Measurements from ENCODE around the gene SENP5.
"Not testable (repeated sequence)": the region's sequence is repeated elsewhere in the genome, so short reads cannot be mapped to it uniquely, and the experiment has no call there.

Gene SENP5

DNA sequence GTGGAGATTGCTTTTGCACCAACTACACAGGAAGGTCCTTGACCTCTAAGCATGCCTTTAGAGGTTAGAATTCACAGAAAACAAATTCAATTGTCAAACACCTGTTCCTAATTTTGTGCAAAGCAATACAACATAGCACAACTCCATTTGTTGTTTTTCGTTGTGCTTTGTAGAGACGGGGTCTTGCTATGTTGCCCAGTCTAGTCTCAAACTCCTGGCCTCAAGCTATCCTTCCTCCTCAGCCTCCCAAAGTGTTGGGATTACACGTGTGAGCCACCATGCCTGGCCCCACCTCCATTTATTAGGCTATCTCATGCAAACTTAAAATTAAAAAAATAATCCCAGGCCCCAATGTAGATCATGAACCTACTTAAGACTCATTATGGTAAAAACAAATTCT is 68.6 kb downstream of the SENP5 start:
- no peak overlapping the region for H3K4me3 ChIP-seq (ENCODE audit: low read depth, low read length)
- TF ChIP-seq, protein P1, sequence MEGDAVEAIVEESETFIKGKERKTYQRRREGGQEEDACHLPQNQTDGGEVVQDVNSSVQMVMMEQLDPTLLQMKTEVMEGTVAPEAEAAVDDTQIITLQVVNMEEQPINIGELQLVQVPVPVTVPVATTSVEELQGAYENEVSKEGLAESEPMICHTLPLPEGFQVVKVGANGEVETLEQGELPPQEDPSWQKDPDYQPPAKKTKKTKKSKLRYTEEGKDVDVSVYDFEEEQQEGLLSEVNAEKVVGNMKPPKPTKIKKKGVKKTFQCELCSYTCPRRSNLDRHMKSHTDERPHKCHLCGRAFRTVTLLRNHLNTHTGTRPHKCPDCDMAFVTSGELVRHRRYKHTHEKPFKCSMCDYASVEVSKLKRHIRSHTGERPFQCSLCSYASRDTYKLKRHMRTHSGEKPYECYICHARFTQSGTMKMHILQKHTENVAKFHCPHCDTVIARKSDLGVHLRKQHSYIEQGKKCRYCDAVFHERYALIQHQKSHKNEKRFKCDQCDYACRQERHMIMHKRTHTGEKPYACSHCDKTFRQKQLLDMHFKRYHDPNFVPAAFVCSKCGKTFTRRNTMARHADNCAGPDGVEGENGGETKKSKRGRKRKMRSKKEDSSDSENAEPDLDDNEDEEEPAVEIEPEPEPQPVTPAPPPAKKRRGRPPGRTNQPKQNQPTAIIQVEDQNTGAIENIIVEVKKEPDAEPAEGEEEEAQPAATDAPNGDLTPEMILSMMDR (IDR thresholded peaks at IDR 0.05; ENCODE audit: borderline replicate concordance, insufficient read depth, low read depth, low read length) = no peak

DNA sequence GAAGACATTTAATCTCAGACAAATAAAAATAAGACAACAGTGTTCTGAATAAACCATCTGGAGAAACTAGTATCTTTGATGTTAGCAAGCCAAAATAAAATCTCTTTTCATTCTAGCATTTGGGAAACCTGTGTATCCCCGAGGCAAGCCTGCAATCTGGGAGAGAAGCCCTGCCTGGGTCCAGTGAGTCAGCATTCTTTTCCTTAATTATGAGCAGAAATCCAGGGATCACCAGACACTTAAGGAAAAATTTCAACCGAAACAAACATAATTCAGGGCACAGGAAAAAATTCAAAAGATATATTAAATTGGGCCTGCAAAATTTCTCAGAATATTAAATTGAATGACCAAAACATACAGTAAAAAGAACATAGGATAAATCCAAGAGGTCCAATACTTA is 70.4 kb downstream of the SENP5 start:
- TF ChIP-seq, protein P1 (IDR thresholded peaks at IDR 0.05; ENCODE audit: borderline replicate concordance, insufficient read depth, low read depth, low read length) = no peak
- H3K4me3 ChIP-seq (ENCODE audit: low read depth, low read length) = no peak overlapping the region

DNA sequence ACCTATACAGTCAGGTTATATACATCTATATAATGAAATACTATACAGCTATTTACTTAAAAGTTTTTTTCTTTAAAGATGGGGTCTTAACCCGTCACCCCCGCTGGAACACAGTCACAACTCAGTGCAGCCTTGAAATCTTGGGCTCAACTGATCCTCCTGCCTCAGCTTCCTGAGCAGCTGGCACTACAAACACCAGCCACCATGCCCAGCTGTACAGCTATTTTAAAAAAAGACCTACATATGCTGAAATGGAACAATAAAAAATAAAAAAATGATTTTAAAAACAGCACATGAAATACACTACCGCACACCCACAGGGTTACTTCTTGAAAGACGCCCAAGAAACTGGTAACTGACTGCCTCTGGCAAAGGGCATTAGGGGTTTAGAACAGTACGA is 70.9 kb downstream of the SENP5 start:
- TF ChIP-seq, protein P1 (IDR thresholded peaks at IDR 0.05; ENCODE audit: borderline replicate concordance, insufficient read depth, low read depth, low read length) = no peak
- no peak overlapping the region for H3K4me3 ChIP-seq (ENCODE audit: low read depth, low read length)

- peak overlapping the region; percentile 89 for H3K4me3 ChIP-seq (ENCODE audit: low read depth, low read length)
Measured at GRCh38 chr3:196941729-196942225, 74.1 kb downstream of the SENP5 start.

DNA sequence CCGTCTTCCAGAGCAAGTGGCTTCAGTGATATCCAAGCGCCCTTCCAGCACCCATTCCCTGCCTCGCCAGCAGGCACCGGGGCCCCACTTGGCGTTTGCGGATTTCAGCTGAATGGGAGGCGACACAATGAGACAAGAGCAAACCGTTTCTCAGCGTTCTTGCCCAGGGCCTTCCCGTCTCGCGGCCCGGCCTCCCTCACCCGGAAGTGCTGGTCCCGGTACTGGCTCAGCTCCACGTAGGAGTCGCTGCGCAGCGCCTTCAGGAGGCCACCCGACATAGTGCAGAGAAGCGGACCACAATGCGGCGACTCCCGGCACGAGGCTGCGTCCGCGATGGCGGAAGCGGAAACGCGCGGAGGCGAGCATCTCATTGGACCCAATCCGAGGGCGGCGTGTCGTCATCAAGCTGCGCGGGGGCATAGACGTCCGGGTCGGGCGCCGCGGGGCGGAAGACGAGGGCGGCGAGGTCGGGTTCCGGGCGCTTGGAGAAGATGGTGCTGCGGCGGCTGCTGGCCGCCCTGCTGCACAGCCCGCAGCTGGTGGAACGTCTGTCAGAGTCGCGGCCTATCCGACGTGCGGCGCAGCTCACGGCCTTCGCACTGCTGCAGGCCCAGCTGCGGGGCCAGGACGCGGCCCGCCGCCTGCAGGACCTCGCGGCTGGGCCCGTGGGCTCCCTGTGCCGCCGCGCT is 74.7 kb downstream of the SENP5 start, which contains the start of gene NCBP2:
TSS of gene NCBP2 (minus strand) at position 303 of the 689 bp plus-strand sequence. CDS start at position 278, 25 bp downstream.
- H3K4me3 ChIP-seq (ENCODE audit: low read depth, low read length) = peak within 1 kb of the TSS; percentile 89
- TF ChIP-seq, protein P1 (IDR thresholded peaks at IDR 0.05; ENCODE audit: borderline replicate concordance, insufficient read depth, low read depth, low read length) = peak; percentile 84

More at GRCh38 chr3:196941729-196942225, 74.1 kb downstream of the SENP5 start:
- TF ChIP-seq, protein P1 (IDR thresholded peaks at IDR 0.05; ENCODE audit: borderline replicate concordance, insufficient read depth, low read depth, low read length) = no peak

- peak overlapping the region; percentile 89 for H3K4me3 ChIP-seq (ENCODE audit: low read depth, low read length)
- TF ChIP-seq, protein P1 (IDR thresholded peaks at IDR 0.05; ENCODE audit: borderline replicate concordance, insufficient read depth, low read depth, low read length) = no peak
Measured at GRCh38 chr3:196942915-196943277, 75.2 kb downstream of the SENP5 start.

DNA sequence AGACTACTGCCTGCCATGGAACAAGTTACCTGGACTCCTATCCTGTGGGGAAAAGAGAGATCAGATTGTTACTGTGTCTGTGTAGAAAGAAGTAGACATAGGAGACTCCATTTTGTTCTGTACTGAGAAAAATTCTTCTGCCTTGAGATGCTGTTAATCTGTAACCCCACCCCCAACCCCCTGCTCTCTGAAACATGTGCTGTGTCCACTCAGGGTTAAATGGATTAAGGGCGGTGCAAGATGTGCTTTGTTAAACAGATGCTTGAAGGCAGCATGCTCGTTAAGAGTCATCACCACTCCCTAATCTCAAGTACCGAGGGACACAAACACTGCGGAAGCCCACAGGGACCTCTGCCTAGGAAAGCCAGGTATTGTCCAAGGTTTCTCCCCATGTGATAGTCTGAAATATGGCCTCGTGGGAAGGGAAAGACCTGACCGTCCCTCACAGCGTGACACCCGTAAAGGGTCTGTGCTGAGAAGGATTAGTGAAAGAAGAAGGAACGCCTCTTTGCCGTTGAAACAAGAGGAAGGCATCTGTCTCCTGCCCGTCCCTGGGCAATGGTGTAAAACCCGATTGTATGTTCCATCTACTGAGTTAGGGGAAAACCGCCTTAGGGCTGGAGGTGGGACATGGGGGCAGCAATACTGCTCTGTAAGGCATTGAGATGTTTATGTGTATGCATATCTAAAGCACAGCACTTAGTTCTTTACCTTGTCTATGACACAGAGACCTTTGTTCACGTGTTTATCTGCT is 76.5 kb downstream of the SENP5 start:
- not testable (repeated sequence) for H3K4me3 ChIP-seq (ENCODE audit: low read depth, low read length)
